ENCODE measurements around the gene LCMT2.

LCMT2 gene

DNA sequence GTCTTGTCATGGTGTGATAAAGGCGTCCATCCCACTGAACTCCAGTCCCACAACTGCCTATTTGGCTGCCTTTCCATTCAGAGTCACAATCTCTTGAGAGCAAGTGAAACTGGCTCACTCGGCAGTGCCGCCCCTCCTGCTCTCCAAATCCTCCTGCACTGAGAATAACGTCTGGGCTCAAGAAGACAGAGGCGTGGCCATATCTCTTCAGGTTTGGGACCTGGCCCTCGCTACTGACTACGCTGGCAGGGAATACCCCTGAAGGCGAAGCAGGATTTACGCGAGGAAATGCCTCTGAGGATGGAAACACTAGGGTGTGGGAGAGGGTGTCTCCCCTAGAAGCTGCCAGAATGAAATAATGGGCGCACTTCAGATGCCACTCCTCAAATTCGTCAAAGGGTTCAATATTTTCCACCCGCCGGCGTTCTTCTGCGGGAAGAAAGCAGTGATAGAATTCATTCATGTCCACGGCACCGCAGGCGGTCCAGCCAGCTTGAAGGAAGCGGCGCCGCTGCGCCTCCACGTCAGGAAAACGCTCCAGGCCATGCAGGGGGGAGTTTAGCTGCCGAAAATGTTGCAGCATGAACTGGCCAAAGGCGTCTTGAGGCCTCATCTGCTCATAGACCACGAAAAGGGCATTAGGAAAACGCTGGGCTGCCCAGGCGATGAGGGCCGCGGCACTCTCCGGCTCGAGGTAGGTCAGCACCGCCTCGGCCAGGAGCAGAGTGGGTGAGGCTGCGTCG, 985 bp downstream of the LCMT2 start:
- Histone ChIP-seq H4K20me1 (ENCODE audit: insufficient read depth) (no peaks in the 10 kb centered on the region), H3K4me2 (peak overlapping the region; percentile 59; the same call in 1 of the 2 replicates), H3K27ac (no peak overlapping the region), H3K27me3 (ENCODE audit: insufficient read depth, low read depth) (no peaks in the 10 kb centered on the region), H3K79me2 (ENCODE audit: insufficient read depth, low read depth) (no peaks in the 10 kb centered on the region), H3K36me3 (ENCODE audit: insufficient read depth) (no peaks in the 10 kb centered on the region), H2AFZ (ENCODE audit: low read depth) (peak overlapping the region; percentile 97), H3K9ac (no peak overlapping the region; the same call in 1 of the 2 replicates), H3K4me1 (ENCODE audit: low read depth, poor library complexity, severe bottlenecking) (no peaks in the 10 kb centered on the region), H3K4me3 (IDR thresholded peaks at IDR 0.05; ENCODE audit: insufficient read depth, low read depth, low read length) (no peak overlapping the region)
- TF ChIP-seq, protein P1, sequence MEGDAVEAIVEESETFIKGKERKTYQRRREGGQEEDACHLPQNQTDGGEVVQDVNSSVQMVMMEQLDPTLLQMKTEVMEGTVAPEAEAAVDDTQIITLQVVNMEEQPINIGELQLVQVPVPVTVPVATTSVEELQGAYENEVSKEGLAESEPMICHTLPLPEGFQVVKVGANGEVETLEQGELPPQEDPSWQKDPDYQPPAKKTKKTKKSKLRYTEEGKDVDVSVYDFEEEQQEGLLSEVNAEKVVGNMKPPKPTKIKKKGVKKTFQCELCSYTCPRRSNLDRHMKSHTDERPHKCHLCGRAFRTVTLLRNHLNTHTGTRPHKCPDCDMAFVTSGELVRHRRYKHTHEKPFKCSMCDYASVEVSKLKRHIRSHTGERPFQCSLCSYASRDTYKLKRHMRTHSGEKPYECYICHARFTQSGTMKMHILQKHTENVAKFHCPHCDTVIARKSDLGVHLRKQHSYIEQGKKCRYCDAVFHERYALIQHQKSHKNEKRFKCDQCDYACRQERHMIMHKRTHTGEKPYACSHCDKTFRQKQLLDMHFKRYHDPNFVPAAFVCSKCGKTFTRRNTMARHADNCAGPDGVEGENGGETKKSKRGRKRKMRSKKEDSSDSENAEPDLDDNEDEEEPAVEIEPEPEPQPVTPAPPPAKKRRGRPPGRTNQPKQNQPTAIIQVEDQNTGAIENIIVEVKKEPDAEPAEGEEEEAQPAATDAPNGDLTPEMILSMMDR (conservative IDR thresholded peaks at IDR 0.05; ENCODE audit: low read depth, low read length) = no peak

DNA sequence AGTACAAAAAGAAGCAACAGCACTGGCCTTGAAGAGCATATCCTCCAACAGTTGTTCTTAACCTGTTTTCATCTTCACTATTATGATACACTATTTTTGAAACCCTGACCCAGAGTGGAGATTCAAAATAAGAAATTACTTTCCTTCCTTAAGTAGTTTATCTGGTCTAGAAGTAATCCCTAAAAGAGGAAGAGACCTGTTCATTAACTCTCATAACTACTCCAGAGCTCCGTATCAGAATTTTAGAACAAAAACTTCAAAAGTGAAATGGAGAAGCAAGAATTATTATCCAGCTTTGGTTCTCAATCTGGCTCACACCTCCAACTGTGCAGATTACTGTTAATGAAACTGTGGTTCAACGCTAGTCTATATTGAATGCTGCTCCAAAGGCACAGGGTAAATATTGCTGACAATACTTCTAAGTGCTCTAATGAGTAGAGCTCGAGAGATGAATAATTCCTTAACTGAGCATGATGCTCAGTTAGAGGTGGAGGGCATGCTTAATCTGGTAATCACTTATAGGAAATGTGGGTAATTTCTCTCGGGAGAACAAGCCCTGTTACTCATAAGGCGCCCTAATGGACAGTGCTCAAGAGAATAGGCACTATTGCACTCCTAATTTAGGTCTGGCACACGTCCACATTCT, 5.2 kb downstream of the LCMT2 start:
- Histone ChIP-seq H3K4me1 (ENCODE audit: low read depth, poor library complexity, severe bottlenecking) (no peaks in the 10 kb centered on the region), H3K27me3 (ENCODE audit: insufficient read depth, low read depth) (no peaks in the 10 kb centered on the region), H4K20me1 (ENCODE audit: insufficient read depth) (no peaks in the 10 kb centered on the region), H3K4me2 (no peak overlapping the region), H3K79me2 (ENCODE audit: insufficient read depth, low read depth) (no peaks in the 10 kb centered on the region), H3K27ac (no peak overlapping the region), H2AFZ (ENCODE audit: low read depth) (no peak overlapping the region), H3K36me3 (ENCODE audit: insufficient read depth) (no peaks in the 10 kb centered on the region), H3K4me3 (IDR thresholded peaks at IDR 0.05; ENCODE audit: insufficient read depth, low read depth, low read length) (no peak overlapping the region), H3K9ac (no peak overlapping the region)
- TF ChIP-seq, protein P1 (conservative IDR thresholded peaks at IDR 0.05; ENCODE audit: low read depth, low read length) = no peak

DNA sequence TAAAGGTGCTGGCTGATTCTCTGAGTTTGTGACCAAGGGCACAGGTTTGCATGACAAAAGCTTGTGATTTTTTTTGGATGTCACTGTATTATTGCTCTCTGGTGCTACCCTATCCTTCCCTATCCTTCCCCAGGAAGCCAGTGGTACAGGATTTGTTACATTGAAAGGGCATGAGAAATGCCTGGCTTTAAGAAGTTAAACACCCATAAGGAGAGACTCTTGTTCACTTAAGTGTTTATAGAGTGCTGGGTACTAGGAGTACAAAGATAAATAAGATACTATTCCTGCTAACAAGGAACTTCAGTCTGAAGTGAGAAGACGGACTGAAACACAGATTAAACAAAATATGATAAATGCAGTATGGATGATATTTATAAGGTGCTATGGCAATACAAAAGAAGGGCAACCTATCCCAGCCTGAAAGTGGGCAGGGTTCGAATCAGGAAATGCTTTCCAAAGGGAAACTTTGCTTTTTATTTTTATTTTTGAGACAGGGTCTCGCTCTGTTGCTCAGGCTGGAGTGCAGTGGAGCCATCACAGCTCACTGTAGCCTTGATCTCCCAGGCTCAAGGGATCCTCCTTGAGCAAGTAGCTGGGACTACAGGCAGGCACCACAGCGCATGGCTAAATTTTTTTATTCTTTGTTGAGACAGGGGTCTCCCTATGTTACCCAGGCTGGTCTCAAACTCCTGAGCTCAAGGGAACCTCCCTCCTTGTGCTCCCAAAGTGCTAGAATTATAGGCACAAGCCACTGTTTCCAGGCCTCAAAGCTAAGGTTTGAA, 11.2 kb downstream of the LCMT2 start:
- Histone ChIP-seq H3K79me2 (ENCODE audit: insufficient read depth, low read depth) (no peaks in the 10 kb centered on the region), H3K27me3 (ENCODE audit: insufficient read depth, low read depth) (no peaks in the 10 kb centered on the region), H3K36me3 (ENCODE audit: insufficient read depth) (no peaks in the 10 kb centered on the region), H3K4me2 (no peak overlapping the region), H3K4me1 (ENCODE audit: low read depth, poor library complexity, severe bottlenecking) (no peaks in the 10 kb centered on the region), H4K20me1 (ENCODE audit: insufficient read depth) (no peaks in the 10 kb centered on the region), H3K9ac (no peak overlapping the region), H3K4me3 (IDR thresholded peaks at IDR 0.05; ENCODE audit: insufficient read depth, low read depth, low read length) (no peak overlapping the region), H3K27ac (no peak overlapping the region), H2AFZ (ENCODE audit: low read depth) (no peak overlapping the region)
- TF ChIP-seq, protein P1 (conservative IDR thresholded peaks at IDR 0.05; ENCODE audit: low read depth, low read length) = no peak

DNA sequence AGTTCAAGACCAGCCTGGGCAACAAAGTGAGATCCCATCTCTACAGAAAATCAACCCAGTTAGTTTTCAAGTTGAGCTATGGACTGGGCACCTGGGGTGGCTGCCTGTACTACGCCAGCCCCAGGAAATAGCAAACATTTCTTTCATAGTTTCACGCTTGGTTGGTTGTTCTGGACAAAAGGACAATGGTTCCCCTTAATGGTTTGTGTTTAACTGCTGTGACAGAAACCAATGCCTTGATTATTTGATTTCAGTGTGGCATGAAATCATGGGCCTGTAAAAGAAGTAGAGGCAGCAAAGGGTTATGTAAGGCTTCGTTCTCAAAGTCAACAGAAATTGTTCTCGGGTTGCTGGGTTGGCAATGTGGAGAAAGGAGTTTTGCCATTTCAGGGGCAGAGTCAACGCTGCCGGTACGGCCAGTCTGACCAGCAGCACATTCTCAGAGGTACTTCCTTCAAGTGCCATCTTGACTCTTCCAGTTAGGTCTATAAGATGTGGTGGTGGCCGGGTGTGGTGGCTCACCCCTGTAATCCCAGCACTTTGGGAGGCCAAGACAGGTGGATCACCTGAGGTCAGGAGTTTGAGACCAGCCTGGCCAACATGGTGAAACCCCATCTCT, 12.7 kb downstream of the LCMT2 start:
- H2AFZ ChIP-seq (ENCODE audit: low read depth) = no peak overlapping the region
- TF ChIP-seq, protein P1 (conservative IDR thresholded peaks at IDR 0.05; ENCODE audit: low read depth, low read length) = no peak
- no peak overlapping the region for H3K4me2 ChIP-seq
- no peaks in the 10 kb centered on the region for H3K79me2 ChIP-seq (ENCODE audit: insufficient read depth, low read depth)
- H3K27ac ChIP-seq = no peak overlapping the region
- no peak overlapping the region for H3K9ac ChIP-seq
- H3K4me1 ChIP-seq (ENCODE audit: low read depth, poor library complexity, severe bottlenecking) = no peaks in the 10 kb centered on the region
- H3K27me3 ChIP-seq (ENCODE audit: insufficient read depth, low read depth) = no peaks in the 10 kb centered on the region
- H4K20me1 ChIP-seq (ENCODE audit: insufficient read depth) = no peaks in the 10 kb centered on the region
- no peaks in the 10 kb centered on the region for H3K36me3 ChIP-seq (ENCODE audit: insufficient read depth)
- H3K4me3 ChIP-seq (IDR thresholded peaks at IDR 0.05; ENCODE audit: insufficient read depth, low read depth, low read length) = no peak overlapping the region
